Caki2 (cell line): ENCODE data around the gene GNAO1. TPM values are rescaled to one million over a fixed set of nuclear protein-coding genes. Genes with fewer than 3 reads are reported as not detected.
"Not testable (repeated sequence)": the region's sequence is repeated elsewhere in the genome, so short reads cannot be mapped to it uniquely, and the experiment has no call there.

ENCODE experiments used
- DNase-seq: peaks from one replicate; pipeline ENCODE4 v3.0.0-alpha.2; 2015; ENCODE audit warnings: low read depth
- in situ Hi-C: cut with HindIII; loops from 2 replicates; pipeline ENCODE4 v1.10.0; 2016; ENCODE audit warnings: low sequenced_read_pairs, low pct_unique_long_range_greater_than_20kb, mixed read lengths
- total RNA-seq: library from RNA; depleted of rRNA; stranded (reverse); fragments of >200 nt; shearing (Covaris generic); gene quantifications from 2 replicates; pipeline ENCODE4 v1.2.3, GENCODE V29; 2014; ENCODE audit warnings: low replicate concordance; rRNA removed

GNAO1 gene
- total RNA-seq, 1 experiment from 2014 or later, result 4.1 TPM

DNA sequence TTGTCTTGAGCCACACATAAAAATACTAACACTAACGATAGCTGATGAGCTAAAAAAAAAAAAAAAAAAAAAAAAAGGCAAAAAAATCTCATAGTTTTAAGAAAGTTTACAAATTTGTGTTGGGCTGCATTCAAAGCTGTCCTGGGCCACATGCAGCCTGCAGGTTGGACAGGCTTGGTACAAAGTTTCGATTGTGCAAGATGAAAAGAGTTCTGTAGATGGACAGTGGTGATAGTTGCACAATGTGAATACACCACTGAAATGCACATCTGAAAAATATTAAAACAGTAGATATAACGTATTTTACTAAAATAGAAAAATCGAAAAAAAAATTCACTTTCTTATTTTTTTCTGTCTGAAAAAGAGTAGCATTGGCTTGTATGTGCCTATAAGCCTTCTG is 191.2 kb downstream of the GNAO1 start:
- in situ Hi-C loops, result no loop called here
- no peak for DNase-seq

DNA sequence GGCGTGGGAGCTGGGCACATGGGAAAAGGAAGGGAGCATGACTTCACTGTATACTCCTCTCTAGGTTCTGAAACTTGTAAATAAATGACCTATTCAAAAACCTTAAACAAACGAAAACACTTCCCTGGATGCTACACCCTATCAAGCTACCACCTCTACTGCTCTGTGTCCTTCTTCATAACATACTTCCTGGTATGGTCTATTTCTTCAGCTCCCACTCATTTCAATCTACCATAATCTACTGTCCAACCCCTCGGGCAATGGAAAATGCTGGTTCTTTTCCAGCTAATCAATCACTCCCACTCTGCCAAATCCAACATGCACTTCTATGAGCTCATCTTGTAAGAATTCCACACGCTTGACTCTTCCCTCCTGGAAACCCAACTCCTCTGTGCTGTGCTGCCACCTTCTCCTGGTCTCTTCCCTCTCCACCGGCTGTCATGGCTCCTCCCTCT is 191.6 kb downstream of the GNAO1 start:
- in situ Hi-C loops, result no loop called here
- peak; percentile 84 for DNase-seq

DNA sequence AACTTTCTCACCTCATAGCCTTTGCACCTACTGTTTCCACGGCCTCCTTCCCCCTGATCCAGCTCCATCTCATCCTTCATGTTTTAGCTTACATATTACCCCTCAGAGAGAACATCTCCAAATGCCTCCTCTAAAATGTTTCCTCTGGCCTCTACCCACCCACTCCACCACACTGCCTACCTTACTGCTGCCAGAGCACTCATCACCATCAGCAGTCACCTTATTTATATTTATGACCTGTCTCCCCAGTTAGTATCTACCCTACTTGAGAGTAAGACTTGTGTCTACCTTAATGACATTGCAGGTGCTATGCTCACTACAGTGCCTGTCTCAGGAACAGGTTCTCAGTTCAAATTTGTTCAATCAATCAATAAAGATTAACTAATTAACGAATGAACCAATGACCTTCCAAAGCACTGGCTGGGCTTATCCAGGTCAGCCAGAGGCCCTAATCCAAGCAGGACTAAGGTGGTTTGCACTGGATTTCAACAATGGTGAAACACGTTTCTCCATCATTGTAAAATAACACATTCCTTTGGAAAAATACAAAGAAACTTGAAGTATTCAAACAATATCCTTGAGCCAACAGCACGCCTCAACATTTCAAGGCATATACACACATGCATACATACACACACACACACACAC is 192.9 kb downstream of the GNAO1 start:
- in situ Hi-C loops, result no loop called here

DNA sequence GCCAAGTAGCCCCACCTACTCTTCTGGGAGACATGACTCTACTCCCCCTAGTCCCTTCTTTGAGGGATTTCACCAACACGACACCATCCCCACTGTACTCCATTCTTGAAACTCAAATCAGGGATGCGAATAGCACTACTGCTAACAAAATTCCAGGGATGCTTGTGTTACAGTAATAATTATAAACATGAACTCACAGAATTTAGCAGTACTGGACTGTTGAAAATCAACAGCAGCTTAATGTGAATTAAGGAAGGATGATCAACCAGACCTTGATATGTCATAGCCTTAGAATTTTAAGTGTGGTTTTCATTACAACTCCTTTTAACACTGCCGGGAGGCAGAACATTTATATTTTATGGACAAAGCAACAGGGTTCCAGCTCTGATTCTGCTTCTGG is 196.1 kb downstream of the GNAO1 start:
- in situ Hi-C loops, result no loop called here

More for the DNA sequence above, 192.9 kb downstream of the GNAO1 start:
- DNase-seq, result no peak

DNA sequence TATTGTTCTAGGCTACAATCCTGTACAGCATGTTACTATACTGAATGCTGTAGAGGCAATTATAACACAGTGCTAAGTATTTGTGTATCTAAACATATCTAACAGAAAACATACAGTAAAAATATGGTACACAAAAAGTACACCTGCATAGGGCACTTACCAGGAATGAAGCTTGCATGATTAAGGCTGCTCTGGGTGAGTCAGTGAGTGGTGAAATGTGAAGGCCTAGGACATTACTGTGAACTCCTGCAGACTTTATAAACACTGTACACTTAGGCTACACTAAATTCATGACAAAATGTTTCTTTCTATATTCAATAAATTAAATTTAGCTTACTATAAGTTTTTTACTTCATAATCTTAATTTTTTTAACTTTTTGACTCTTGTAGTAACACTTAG is 196.9 kb downstream of the GNAO1 start:
- DNase-seq, result no peak
- in situ Hi-C loops, result no loop called here

More for the DNA sequence above, 196.1 kb downstream of the GNAO1 start:
- no peak for DNase-seq

DNA sequence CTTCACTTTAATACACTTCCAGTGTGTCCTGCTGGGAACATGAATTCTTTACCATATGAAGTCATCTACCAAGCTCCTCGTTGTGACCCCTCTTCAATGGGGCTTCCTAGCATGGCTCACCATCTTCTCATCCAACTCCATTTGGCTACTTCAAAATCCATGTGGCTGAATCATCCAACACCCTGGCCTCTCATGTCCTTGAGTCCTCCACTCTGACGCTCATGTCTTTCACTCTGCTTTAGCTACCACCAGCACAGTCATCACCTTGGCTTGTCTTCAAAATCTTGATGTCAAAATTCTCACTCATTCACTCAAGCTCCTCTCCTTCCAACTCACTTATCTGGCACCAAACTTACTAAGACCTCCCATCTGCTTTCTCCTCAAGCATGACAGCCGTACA is 198.3 kb downstream of the GNAO1 start:
- in situ Hi-C loops, result no loop called here
- DNase-seq, result no peak

DNA sequence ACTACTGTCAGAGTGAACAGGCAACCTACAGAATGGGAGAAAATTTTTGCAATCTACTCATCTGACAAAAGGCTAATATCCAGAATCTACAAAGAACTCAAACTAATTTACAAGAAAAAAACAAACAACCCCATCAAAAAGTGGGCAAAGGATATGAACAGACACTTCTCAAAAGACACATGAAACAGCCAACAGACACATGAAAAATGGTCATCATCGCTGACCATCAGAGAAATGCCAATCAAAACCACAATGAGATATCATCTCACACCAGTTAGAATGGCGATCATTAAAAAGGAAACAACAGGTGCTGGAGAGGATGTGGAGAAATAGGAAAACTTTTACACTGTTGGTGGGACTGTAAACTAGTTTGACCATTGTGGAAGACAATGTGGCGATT is 205.4 kb downstream of the GNAO1 start:
- DNase-seq, in situ Hi-C loops: not testable (repeated sequence)

DNA sequence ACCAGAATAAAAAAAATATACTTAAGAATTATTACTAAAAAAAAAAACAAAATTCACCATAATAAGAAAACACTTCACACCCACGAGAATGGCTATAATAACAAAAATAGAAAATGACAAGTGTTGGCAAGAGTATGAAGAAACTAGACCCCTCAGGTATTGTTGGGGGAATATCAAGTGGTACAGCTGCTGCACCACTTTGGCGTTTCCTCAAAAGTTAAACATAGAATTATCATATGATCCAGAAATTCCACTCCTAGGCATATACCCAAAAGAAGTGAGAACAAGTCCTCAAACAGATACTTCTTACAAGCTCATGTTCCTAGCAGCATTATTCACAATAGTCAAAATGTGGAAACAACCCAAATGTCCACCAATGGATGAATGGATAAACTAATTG is 207.8 kb downstream of the GNAO1 start:
- in situ Hi-C loops, result no loop called here
- DNase-seq, result no peak

DNA sequence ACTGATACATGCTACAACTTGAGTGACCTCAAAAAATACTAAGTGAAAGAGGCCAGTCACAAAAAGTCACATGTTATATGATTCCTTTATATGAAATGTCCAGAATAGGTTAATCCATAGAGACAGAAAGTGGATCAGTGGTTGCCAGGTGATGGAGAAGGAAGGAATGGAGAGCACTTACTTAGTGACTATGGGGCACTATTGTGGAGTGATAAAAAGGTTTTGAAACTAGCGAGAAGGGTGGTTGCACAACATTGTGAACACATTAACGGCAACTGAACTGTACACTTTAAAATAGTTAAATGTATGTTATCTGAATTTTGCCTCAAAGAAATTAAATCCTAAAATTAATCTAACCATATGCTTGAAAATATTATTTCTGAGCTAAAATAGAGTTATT is 208.2 kb downstream of the GNAO1 start:
- no peak for DNase-seq
- in situ Hi-C loops, result no loop called here

DNA sequence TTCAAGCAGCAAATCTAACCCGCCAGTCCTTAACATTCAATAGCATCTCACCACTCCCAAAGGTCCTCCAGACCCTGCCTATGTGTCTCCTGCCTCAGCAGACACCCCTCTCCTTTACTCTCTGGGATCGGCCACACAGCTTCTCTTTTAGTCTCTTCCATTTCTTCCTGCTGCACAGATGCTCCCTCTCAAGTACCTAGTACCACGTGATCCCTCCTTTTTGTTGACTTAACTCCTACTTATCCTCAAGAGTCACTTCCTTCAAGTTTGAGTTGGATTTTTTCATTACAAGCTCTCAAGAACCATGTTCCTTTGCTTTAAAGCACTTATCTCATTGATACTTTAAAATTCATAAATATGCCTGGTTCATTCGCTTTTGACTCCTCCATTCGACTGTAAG is 209.2 kb downstream of the GNAO1 start:
- no peak for DNase-seq
- in situ Hi-C loops, result no loop called here

DNA sequence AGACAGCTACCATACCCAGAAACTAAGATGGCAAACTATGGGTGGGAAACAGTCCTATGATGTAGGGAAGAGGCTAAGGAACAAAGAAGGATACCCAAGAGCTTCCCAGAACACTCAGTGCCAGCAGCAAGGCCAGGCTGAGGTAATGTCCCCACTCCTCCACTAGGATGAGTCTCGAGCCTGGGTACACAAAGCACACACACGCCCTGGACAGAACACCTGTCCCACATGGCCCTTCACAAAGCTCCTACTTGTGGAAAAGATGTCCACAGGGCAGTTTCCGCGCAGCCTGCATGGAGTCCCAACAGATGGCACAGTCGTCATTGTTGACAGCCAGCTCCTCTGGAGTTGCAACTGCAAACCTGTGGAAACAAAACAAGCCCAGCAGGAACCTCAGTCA is 210.2 kb downstream of the GNAO1 start:
- DNase-seq, result no peak
- in situ Hi-C loops, result no loop called here

DNA sequence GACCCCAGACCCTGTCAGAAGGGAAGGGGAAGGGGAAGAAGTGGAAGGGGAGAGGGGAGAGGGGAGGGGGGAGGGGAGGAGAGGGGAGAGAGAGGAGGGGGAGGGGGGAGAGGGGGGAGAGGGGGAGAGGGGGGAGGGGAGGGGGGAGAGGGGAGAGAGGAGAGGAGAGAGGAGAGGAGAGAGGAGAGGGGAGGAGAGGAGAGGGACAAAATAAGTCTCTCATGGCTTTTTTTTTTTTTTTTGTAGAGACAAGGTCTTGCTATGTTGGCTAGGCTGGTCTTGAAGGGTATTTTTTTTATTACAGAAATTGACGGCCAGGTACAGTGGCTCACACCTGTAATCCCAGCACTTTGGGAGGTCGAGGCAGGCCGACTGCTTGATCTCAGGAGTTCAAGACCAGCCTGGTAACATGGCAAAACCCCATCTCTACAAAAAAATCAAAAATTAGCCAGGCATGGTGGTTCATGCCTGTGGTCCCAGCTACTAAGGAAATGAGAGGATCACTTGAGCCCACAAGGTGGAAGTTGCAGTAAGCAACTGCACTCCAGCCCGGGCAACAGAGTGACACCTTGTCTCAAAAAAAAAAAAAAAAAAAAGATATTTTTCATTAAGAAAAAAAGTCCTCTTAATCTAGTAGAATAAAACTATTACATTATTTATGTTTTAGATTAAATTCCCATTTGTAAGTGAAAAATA is 214.8 kb downstream of the GNAO1 start:
- in situ Hi-C loops, result no loop called here
- DNase-seq, result no peak

Other genes with a start within 250 kb of the GNAO1 start
- gene AMFR, start 234.1 kb downstream of the GNAO1 start, total RNA-seq, result 109 TPM in 2 replicates